ENCODE data around the gene SSBP3.

SSBP3 gene

GRCh38 chr1:54331091-54331772, 75.0 kb downstream of the SSBP3 start:
- DNase-seq (ENCODE audit: low read depth, low spot score), result no peak

GRCh38 chr1:54329312-54330003, 76.7 kb downstream of the SSBP3 start:
- DNase-seq (ENCODE audit: low read depth, low spot score), result no peak

- no peak for DNase-seq (ENCODE audit: low read depth, low spot score)
Observed at GRCh38 chr1:54328066-54328636, 78.0 kb downstream of the SSBP3 start.

GRCh38 chr1:54327386-54328065, 78.7 kb downstream of the SSBP3 start:
- DNase-seq (ENCODE audit: low read depth, low spot score), result no peak

- DNase-seq (ENCODE audit: low read depth, low spot score), result no peak
Observed at GRCh38 chr1:54326543-54327385, 79.4 kb downstream of the SSBP3 start.

- no peak for DNase-seq (ENCODE audit: low read depth, low spot score)
Observed at GRCh38 chr1:54325703-54326461, 80.3 kb downstream of the SSBP3 start.

GRCh38 chr1:54325284-54325683, 80.9 kb downstream of the SSBP3 start:
- DNase-seq (ENCODE audit: low read depth, low spot score), result no peak

- no peak for DNase-seq (ENCODE audit: low read depth, low spot score)
Observed at GRCh38 chr1:54324251-54325140, 81.7 kb downstream of the SSBP3 start.

- DNase-seq (ENCODE audit: low read depth, low spot score), result no peak
Observed at GRCh38 chr1:54323921-54324250, 82.3 kb downstream of the SSBP3 start.

- DNase-seq (ENCODE audit: low read depth, low spot score), result no peak
Observed at GRCh38 chr1:54323324-54323739, 82.9 kb downstream of the SSBP3 start.

- no peak for DNase-seq (ENCODE audit: low read depth, low spot score)
Observed at GRCh38 chr1:54318246-54318814, 87.9 kb downstream of the SSBP3 start.

- DNase-seq (ENCODE audit: low read depth, low spot score), result no peak
Observed at GRCh38 chr1:54317084-54317483, 89.1 kb downstream of the SSBP3 start.

GRCh38 chr1:54315099-54315498, 91.1 kb downstream of the SSBP3 start:
- no peak for DNase-seq (ENCODE audit: low read depth, low spot score)

GRCh38 chr1:54314696-54315095, 91.5 kb downstream of the SSBP3 start:
- DNase-seq (ENCODE audit: low read depth, low spot score), result no peak

- DNase-seq (ENCODE audit: low read depth, low spot score), result no peak
Observed at GRCh38 chr1:54312796-54313316, 93.3 kb downstream of the SSBP3 start.

GRCh38 chr1:54311506-54311905, 94.7 kb downstream of the SSBP3 start:
- no peak for DNase-seq (ENCODE audit: low read depth, low spot score)

- no peak for DNase-seq (ENCODE audit: low read depth, low spot score)
Observed at GRCh38 chr1:54310439-54311328, 95.5 kb downstream of the SSBP3 start.

- no peak for DNase-seq (ENCODE audit: low read depth, low spot score)
Observed at GRCh38 chr1:54309631-54310366, 96.4 kb downstream of the SSBP3 start.
